GM12873 (cell line): ENCODE results near the gene PDLIM7.
A peak's percentile ranks its signal among the peaks of the same experiment; 100 is the strongest.

Source experiments
- CTCF ChIP-seq: IDR thresholded peaks from 2 replicates; pipeline ENCODE4 v1.5.1; 2012; ENCODE audit warnings: low read depth, mild to moderate bottlenecking, moderate library complexity, low read length, control low read depth; ENCODE audit not compliant: insufficient read depth; ENCODE audit errors: missing control alignments

The PDLIM7 gene

GRCh38 chr5:177503351-177504085, 6.1 kb upstream of the PDLIM7 start:
- TF ChIP-seq CTCF = no peak

GRCh38 chr5:177502886-177503285, 5.5 kb upstream of the PDLIM7 start:
- no peak for TF ChIP-seq CTCF

GRCh38 chr5:177501874-177502678, 4.7 kb upstream of the PDLIM7 start:
- TF ChIP-seq CTCF = no peak

GRCh38 chr5:177500685-177501522, 3.5 kb upstream of the PDLIM7 start:
- TF ChIP-seq CTCF = peak; percentile 97

GRCh38 chr5:177499842-177500241, 2.4 kb upstream of the PDLIM7 start:
- no peak for TF ChIP-seq CTCF

- no peak for TF ChIP-seq CTCF
Observed at GRCh38 chr5:177498013-177498787, 796 bp upstream of the PDLIM7 start.
